Left cardiac atrium (tissue), 4 donors: ENCODE results near the gene NKAIN1. TPM values are rescaled to one million over a fixed set of nuclear protein-coding genes. Genes with fewer than 3 reads are reported as not detected.
"Not testable (repeated sequence)": the region's sequence is repeated elsewhere in the genome, so short reads cannot be mapped to it uniquely, and the experiment has no call there.

Experiments used
- ATAC-seq, 2 donors: fragments of 200-7000 bp; cut with Tn5 transposase; one replicate each; pipeline ENCODE4 v1.9.1; 2020; ENCODE audit warnings: mild to moderate bottlenecking in 2 of 2, moderate library complexity in 2 of 2
- DNase-seq: peaks from one replicate; pipeline ENCODE4 v3.0.0-alpha.2; 2020
- intact Hi-C, 2 donors: fragments of 100-400 bp; cut with DNase I; formaldehyde crosslinking; loops; one replicate each; pipeline versions ENCODE4 v1.14.1 to v1.15.1; 2022 to 2023
- total RNA-seq, 2 donors: library from RNA; stranded (reverse); fragmentation: NEBNext Ultra II Directional; extraction: Animal tissue kit (Norgen Biotek cat#: 25700); gene quantifications; one replicate each; pipeline ENCODE4 v1.2.1, GENCODE V29; 2021
- donor health status: DM: no; HTN: yes; CAD: no.
- donor health status: DM: no; HTN: yes; CAD: no; lungs with severe emphysema.
- donor health status: DM: yes; HTN: yes; CAD: no.
- donor health status: Dilated cardiomyopathy.

Gene NKAIN1
- total RNA-seq, 2 donors from 2014 or later = 0.15 TPM; not detected in 1

GRCh38 chr1:31201931-31202360 lies 37.7 kb downstream of the NKAIN1 start:
- no peak for ATAC-seq
- no peak for DNase-seq
- intact Hi-C loops = no loop called here

- intact Hi-C loops = no loop called here
- no peak for DNase-seq
Measured at GRCh38 chr1:31199949-31200348, 39.7 kb downstream of the NKAIN1 start.

GRCh38 chr1:31199236-31199790 lies 40.4 kb downstream of the NKAIN1 start:
- ATAC-seq (no peak), DNase-seq (no peak)
- intact Hi-C loops = no loop called here

More at GRCh38 chr1:31199949-31200348, 39.7 kb downstream of the NKAIN1 start:
- no peak for ATAC-seq

- intact Hi-C loops = no loop called here
- DNase-seq (no peak), ATAC-seq (no peak)
Measured at GRCh38 chr1:31198600-31198999, 41.1 kb downstream of the NKAIN1 start.

GRCh38 chr1:31198150-31198549 lies 41.5 kb downstream of the NKAIN1 start:
- no peak for ATAC-seq
- no peak for DNase-seq

GRCh38 chr1:31196685-31197084 lies 43.0 kb downstream of the NKAIN1 start:
- intact Hi-C loops = no loop called here
- ATAC-seq (no peak), DNase-seq (no peak)

More at GRCh38 chr1:31198150-31198549, 41.5 kb downstream of the NKAIN1 start:
- intact Hi-C loops = no loop called here

GRCh38 chr1:31195267-31195666 lies 44.4 kb downstream of the NKAIN1 start:
- DNase-seq, ATAC-seq, intact Hi-C loops: not testable (repeated sequence)

- DNase-seq = no peak
- intact Hi-C loops = no loop called here
- ATAC-seq = no peak
Measured at GRCh38 chr1:31193729-31194128, 46.0 kb downstream of the NKAIN1 start.

GRCh38 chr1:31191281-31191680 lies 48.4 kb downstream of the NKAIN1 start:
- ATAC-seq (no peak), DNase-seq (no peak)

GRCh38 chr1:31189696-31190674 lies 49.7 kb downstream of the NKAIN1 start:
- intact Hi-C loops = loop anchor here in 1 of 2 donors (10.0 kb wide), 1 partner anchor 145 kb away; no protein-coding TSS in a partner anchor
- no peak for DNase-seq
- peak in 1 of 2 donors; percentile 61 for ATAC-seq

More at GRCh38 chr1:31191281-31191680, 48.4 kb downstream of the NKAIN1 start:
- intact Hi-C loops = no loop called here

- DNase-seq = no peak
- ATAC-seq = no peak
- intact Hi-C loops = loop anchor here (2.0 to 10.0 kb wide), 4 partner anchors 151 to 363 kb away; no protein-coding TSS in a partner anchor
Measured at GRCh38 chr1:31183927-31184554, 55.6 kb downstream of the NKAIN1 start.

GRCh38 chr1:31183126-31183525 lies 56.6 kb downstream of the NKAIN1 start:
- ATAC-seq (no peak), DNase-seq (no peak)
- intact Hi-C loops = loop anchor here (5.0 to 10.0 kb wide), 3 partner anchors 152 to 364 kb away; no protein-coding TSS in a partner anchor

- intact Hi-C loops = loop anchor here (5.0 to 10.0 kb wide), 3 partner anchors 152 to 365 kb away; no protein-coding TSS in a partner anchor
- ATAC-seq (peak; percentile 92 to 96), DNase-seq (peak; percentile 81)
Measured at GRCh38 chr1:31182352-31182751, 57.3 kb downstream of the NKAIN1 start.

- peak; percentile 65 for DNase-seq
- intact Hi-C loops = loop anchor here (5.0 to 10.0 kb wide), 3 partner anchors 153 to 366 kb away; no protein-coding TSS in a partner anchor
Measured at GRCh38 chr1:31181515-31182343, 58.0 kb downstream of the NKAIN1 start.

GRCh38 chr1:31180338-31180737 lies 59.3 kb downstream of the NKAIN1 start:
- ATAC-seq = no peak
- no peak for DNase-seq
- intact Hi-C loops = loop anchor here (5.0 to 10.0 kb wide), 3 partner anchors 154 to 367 kb away; no protein-coding TSS in a partner anchor

More at GRCh38 chr1:31181515-31182343, 58.0 kb downstream of the NKAIN1 start:
- peak; percentile 62 to 76 for ATAC-seq

GRCh38 chr1:31176291-31176690 lies 63.4 kb downstream of the NKAIN1 start:
- DNase-seq, intact Hi-C loops: not testable (repeated sequence)

GRCh38 chr1:31170486-31170735 lies 69.3 kb downstream of the NKAIN1 start:
- ATAC-seq (no peak), DNase-seq (no peak)
- intact Hi-C loops = no loop called here

More at GRCh38 chr1:31176291-31176690, 63.4 kb downstream of the NKAIN1 start:
- ATAC-seq = not testable (repeated sequence)

- intact Hi-C loops = no loop called here
- ATAC-seq (no peak), DNase-seq (no peak)
Measured at GRCh38 chr1:31166462-31166861, 73.2 kb downstream of the NKAIN1 start.
